Psoas muscle (tissue), 8 donors: ENCODE measurements around the gene SLC22A23. TPM values are rescaled to one million over a fixed set of nuclear protein-coding genes. Genes with fewer than 3 reads are reported as not detected.

ENCODE experiments used
- ATAC-seq, 4 donors: fragments of 200-7000 bp; cut with Tn5 transposase; one replicate each; pipeline ENCODE4 v1.9.1; 2020; ENCODE audit warnings: moderate library complexity in 3 of 4, mild to moderate bottlenecking in 2 of 4
- DNase-seq, 2 donors: peaks; one replicate each; pipeline ENCODE4 v3.0.0-alpha.2; 2020
- H3K27ac ChIP-seq: fragments of 200-600 bp; one replicate; pipeline ENCODE4 v1.8.0; 2022
- H3K27me3 ChIP-seq, 3 donors: fragments of 200-600 bp in 1 of 3; one replicate each; pipeline versions ENCODE4 v1.6.1 to v1.8.0; 2013 to 2022; ENCODE audit warnings: low read length in 2 of 3, mild to moderate bottlenecking in 2 of 3, moderate library complexity in 1 of 3; ENCODE audit not compliant: insufficient read depth in 3 of 3
- H3K36me3 ChIP-seq, 2 donors: fragments of 200-600 bp in 1 of 2; one replicate each; pipeline versions ENCODE4 v1.6.1 to v1.8.0; 2013 to 2022; ENCODE audit warnings: low read depth in 1 of 2, mild to moderate bottlenecking in 1 of 2, moderate library complexity in 1 of 2; ENCODE audit not compliant: insufficient read depth in 1 of 2
- H3K4me1 ChIP-seq: fragments of 200-600 bp; one replicate; pipeline ENCODE4 v1.8.0; 2022
- H3K4me3 ChIP-seq: fragments of 200-600 bp; one replicate; pipeline ENCODE4 v1.8.0; 2022; ENCODE audit warnings: mild to moderate bottlenecking
- H3K9me3 ChIP-seq: fragments of 200-600 bp; one replicate; pipeline ENCODE4 v1.8.0; 2022
- WGBS, 3 donors: extraction: QIAGEN DNeasy Blood & Tissue Kit; methylation state at CpG; one replicate each; pipeline versions ENCODE4 v1.1.6 to v1.1.7; 2013; 5-methylcytosine and 5-hydroxymethylcytosine counted together
- intact Hi-C, 2 donors: fragments of 100-400 bp; cut with DNase I; formaldehyde crosslinking; loops; one replicate each; pipeline versions ENCODE4 v1.11.0 to v1.14.2; 2022
- polyA plus RNA-seq, 3 donors: library from polyadenylated mRNA; stranded (reverse); fragments of 200-250 nt; gene quantifications; one replicate each; pipeline ENCODE4 v1.2.3, GENCODE V29; 2013
- total RNA-seq, 4 donors: library from RNA; stranded (reverse); fragmentation: NEBNext Ultra II Directional in 2 of 4; extraction: Animal tissue kit (Norgen Biotek cat#: 25700) in 2 of 4; gene quantifications; one replicate each; pipeline versions ENCODE4 v1.2.1 to v1.2.4, GENCODE V29; 2021 to 2023
- TF ChIP-seq, protein P1 (sequence below): fragments of 200-600 bp; IDR thresholded peaks from one replicate; pipeline ENCODE4 v1.8.0; 2022; ENCODE audit warnings: antibody characterized with exemption
- donor health status: healthy with polysubstance abuse.
- donor health status: DM: no; HTN: no; CAD: no; lungs with moderate emphysema.
- donor health status: Bipolar disorder and iron deficiency.
- donor health status: healthy.
- donor health status: DM: yes; HTN: yes; CAD: no.
- donor health status: DM: no; HTN: no; CAD: no.
- donor health status: DM: no; HTN: no; CAD: no.
- donor health status: DM: yes; HTN: yes; CAD: no.

The SLC22A23 gene
- total and polyA plus RNA-seq, 7 donors: 4.6 to 13.7 (median 8.7) TPM

- DNase-seq (no peak), ATAC-seq (peak; percentile 13 to 46 (median 34))
- H3K27me3 ChIP-seq: no peaks in the 10 kb centered on the region
- no peak overlapping the region for H3K4me3 ChIP-seq
- no peaks in the 10 kb centered on the region for H3K36me3 ChIP-seq
- 69 to 80% (median 71%) methylated on average over 10 of the region's 10 CpGs for WGBS, 3 donors
- H3K4me1 ChIP-seq: peaks cover 10% of the 10 kb centered on the region
- TF ChIP-seq, protein P1, sequence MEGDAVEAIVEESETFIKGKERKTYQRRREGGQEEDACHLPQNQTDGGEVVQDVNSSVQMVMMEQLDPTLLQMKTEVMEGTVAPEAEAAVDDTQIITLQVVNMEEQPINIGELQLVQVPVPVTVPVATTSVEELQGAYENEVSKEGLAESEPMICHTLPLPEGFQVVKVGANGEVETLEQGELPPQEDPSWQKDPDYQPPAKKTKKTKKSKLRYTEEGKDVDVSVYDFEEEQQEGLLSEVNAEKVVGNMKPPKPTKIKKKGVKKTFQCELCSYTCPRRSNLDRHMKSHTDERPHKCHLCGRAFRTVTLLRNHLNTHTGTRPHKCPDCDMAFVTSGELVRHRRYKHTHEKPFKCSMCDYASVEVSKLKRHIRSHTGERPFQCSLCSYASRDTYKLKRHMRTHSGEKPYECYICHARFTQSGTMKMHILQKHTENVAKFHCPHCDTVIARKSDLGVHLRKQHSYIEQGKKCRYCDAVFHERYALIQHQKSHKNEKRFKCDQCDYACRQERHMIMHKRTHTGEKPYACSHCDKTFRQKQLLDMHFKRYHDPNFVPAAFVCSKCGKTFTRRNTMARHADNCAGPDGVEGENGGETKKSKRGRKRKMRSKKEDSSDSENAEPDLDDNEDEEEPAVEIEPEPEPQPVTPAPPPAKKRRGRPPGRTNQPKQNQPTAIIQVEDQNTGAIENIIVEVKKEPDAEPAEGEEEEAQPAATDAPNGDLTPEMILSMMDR: no peak
- no peak overlapping the region for H3K27ac ChIP-seq
- H3K9me3 ChIP-seq: no peaks in the 10 kb centered on the region
- intact Hi-C loops: no loop called here
Observed at GRCh38 chr6:3363296-3364025, 93.4 kb downstream of the SLC22A23 start.

DNA sequence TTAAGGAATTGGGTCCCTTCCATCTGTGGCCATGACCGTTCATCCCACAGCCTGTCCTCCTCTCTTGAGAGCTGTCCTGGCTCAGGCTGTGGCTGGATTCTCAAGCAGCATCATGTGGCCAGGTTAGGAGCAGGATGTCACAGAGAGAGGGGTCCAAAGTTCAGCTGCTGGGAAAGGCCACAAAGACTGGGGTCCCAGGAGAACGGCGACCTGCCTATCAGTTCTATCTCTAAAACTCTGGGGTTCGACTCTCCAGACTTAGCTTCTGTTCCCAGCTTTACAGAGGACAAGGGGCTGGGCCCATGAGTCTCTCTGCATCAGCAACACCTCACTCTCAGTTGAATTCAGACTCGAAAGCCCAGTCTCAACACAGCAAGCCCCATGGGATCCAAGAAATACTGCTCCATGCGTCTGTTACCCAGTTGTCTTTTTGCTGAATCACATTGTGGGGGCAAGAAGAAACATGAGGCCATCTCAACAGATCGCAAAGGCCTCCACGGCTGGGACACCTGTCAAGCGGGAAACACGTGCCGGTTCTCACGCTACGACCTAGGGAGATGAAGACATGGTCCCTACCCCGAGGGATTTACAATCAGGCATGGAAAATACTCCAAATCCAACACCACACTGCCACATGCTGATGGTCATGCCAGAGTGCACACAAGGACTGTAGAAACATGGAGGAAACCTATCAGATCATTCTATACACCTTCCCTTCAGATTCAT is 95.4 kb downstream of the SLC22A23 start:
- no peak for ATAC-seq
- no peaks in the 10 kb centered on the region for H3K36me3 ChIP-seq
- WGBS, 3 donors: 67 to 84% (median 68%) methylated on average over 14 of the region's 14 CpGs
- no peak overlapping the region for H3K27ac ChIP-seq
- H3K9me3 ChIP-seq: no peaks in the 10 kb centered on the region
- DNase-seq: no peak
- no peaks in the 10 kb centered on the region for H3K27me3 ChIP-seq
- intact Hi-C loops: no loop called here
- H3K4me3 ChIP-seq: no peak overlapping the region
- TF ChIP-seq, protein P1: no peak
- H3K4me1 ChIP-seq: peaks cover 10% of the 10 kb centered on the region

GRCh38 chr6:3360727-3361045 is 96.2 kb downstream of the SLC22A23 start:
- ATAC-seq (no peak), DNase-seq (no peak)
- TF ChIP-seq, protein P1: no peak
- H3K9me3 ChIP-seq: no peaks in the 10 kb centered on the region
- H3K36me3 ChIP-seq: no peaks in the 10 kb centered on the region
- intact Hi-C loops: no loop called here
- no peak overlapping the region for H3K4me3 ChIP-seq
- WGBS, 3 donors: 74 to 81% (median 79%) methylated on average over 16 of the region's 16 CpGs
- no peak overlapping the region for H3K27ac ChIP-seq
- H3K4me1 ChIP-seq: peaks cover 13% of the 10 kb centered on the region
- H3K27me3 ChIP-seq: no peaks in the 10 kb centered on the region

- no peaks in the 10 kb centered on the region for H3K9me3 ChIP-seq
- intact Hi-C loops: loop anchor here in 1 of 2 donors (10.0 kb wide), 1 partner anchor 95 kb away; the partner anchor contains the start of gene SLC22A23
- H3K27ac ChIP-seq: no peak overlapping the region
- H3K27me3 ChIP-seq: no peaks in the 10 kb centered on the region
- H3K4me1 ChIP-seq: peaks cover 18% of the 10 kb centered on the region
- TF ChIP-seq, protein P1: no peak
- H3K4me3 ChIP-seq: no peak overlapping the region
- WGBS, 3 donors: 86 to 89% (median 89%) methylated on average over 8 of the region's 8 CpGs
- no peaks in the 10 kb centered on the region for H3K36me3 ChIP-seq
- DNase-seq (no peak), ATAC-seq (no peak)
Observed at GRCh38 chr6:3359973-3360726, 96.7 kb downstream of the SLC22A23 start.
